GM21825 (cell line): ENCODE measurements around the gene EEPD1.

Experiments
- ATAC-seq: cut with Tn5 transposase; IDR thresholded peaks from one replicate; pipeline ENCODE4 v1.9.1; 2021; ENCODE audit warnings: mild to moderate bottlenecking, moderate library complexity; ENCODE audit not compliant: unreplicated experiment

Gene EEPD1

DNA sequence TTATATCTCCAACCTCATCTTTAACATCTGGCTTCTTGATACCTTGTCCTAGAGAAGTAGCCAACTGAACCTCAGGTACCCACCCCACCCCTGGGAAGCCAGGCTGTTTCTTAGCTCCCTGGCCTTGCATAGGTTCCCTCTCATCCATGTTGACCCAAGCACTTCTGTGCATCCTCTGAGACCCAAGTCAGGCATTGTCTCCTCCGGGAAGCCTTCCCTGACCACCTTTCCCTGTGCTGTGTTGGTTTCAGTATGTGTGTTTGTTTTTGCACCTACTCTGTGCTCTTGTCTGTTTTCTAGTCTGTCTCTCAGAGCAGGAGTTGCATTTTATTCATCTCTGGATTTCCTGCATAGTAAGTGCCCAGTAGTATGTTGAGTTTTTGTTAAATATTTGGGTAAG is 143.2 kb downstream of the EEPD1 start:
- ATAC-seq = no peak

DNA sequence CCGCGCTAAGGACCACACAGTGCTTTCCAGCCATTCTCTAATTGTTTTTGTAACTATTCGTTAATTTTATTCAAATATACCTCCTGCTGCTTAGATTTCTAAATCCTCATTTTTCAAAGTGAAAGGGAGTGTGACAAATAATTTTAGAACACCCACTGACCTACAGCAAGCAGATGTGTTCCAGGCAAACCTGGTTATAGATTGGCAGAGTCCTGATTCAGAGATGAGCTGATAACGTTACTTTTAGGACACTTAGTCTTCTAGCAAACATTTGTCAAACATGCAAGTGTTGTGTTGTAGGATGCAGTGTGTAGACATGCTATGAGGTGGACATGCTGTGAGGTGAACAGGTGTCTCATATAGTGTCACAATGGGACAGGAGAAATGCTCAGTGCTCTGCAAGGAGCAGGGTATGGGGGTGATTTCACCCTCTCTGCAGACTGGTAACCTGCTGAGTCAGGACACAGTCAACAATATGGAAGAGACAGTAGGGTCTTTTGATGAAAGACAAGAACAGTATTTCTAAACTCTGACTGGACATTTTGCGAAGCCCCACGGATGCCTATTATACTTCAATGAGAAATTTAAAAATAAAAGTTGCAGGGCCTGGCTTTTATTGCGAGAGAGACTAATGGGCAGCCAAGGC is 144.4 kb downstream of the EEPD1 start:
- ATAC-seq = no peak

DNA sequence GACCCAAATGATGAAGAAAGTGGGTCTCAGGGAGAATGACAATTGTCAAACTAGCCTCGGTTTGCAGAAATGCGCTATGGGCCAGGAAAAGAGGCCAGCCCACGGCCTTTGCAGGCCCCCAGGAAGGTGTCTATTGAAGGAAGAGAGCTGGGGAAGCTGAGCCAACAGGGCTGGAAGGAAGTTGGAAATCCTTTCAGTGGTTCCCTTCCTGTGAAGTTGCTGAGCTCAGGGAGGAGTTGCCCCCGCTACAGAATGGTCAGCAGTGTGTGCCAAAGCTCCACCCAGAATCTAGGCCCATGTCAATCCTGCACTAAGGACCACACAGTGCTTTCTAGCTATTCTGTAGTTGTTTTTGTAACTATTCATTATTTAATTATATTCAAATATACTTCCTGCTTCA is 145.1 kb downstream of the EEPD1 start:
- ATAC-seq = no peak

DNA sequence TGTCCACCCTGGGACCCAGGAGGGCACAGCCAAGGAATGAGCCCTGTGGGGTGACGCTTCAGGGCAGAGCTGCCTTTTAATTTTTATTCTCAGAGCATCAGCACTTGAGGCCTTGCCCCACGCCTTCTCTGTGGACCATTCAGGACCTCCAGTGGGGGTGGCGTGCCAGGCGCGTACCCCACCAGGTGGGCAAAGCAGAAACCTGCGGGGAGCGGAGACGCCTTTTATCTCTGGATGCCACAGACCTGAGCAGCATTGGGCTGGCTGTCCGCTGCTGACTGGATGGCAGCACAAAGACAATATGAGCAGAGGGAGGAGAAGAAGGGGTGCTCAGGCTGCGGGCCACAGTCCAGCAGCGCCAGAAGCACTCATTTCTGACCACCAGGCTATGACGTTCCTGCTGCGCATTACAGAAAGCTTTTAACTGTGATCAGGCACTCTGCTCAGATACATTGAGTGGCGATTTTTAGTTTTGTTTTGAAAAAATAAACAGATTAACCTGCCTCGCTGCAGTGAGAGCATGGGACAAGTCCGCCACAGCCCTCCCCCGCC is 146.2 kb downstream of the EEPD1 start:
- ATAC-seq = no peak

DNA sequence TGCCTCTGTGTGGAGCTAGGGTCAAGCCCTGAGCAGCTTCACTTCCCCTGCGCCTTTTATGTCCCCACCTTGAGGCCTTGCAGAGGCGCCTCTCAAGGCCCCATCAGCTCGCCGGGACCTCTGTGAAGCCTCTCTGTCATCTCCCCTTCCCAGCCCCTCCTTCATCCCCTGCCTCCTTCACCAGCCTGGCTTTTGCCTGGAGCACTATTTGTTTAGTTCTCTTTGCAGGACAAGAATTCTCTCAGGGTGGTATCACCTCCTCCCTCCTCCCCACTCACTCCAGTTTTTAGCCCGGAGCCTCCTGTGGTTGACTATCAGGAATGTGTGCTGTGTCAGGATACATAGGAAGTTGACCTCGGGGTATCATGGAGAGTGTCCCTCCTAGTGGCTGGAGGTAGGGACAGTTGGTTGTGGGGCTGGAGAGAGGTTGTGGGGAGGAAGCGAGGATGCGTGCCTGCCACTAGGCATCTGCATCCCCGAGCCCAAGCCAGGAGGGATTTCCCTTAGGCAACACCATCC is 146.8 kb downstream of the EEPD1 start:
- no peak for ATAC-seq

DNA sequence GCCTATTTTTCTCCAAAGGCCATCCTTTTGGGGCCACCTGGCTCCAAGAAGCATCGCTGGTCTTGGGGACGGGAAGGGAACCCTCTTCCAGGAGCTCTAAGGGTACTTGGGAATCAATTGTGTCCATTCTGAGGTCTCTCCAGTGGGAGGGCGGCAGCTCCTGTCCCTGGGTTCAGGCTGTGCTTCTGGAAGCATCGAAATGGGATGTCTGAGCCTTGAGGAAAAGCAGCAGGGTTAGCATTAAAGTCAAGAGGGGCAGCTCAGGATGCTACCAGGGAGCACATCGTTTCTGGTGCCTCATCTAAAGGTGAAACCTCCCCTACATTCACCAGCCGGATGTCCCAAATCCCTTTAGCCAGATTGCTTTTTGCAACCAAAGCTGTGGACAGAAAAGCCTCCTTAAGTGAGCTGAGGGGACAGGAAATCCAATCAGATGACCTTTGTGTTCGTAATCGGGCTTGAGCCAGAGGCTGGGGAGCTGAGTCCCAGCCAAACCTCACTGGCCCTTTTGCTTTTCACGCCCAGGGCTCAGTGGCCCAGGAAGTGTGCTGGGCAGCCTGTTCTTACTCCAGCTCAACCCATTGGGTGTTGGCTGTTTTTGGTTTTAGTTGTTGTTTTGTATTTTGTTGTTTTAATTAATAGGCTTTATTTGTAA is 147.8 kb downstream of the EEPD1 start:
- no peak for ATAC-seq

DNA sequence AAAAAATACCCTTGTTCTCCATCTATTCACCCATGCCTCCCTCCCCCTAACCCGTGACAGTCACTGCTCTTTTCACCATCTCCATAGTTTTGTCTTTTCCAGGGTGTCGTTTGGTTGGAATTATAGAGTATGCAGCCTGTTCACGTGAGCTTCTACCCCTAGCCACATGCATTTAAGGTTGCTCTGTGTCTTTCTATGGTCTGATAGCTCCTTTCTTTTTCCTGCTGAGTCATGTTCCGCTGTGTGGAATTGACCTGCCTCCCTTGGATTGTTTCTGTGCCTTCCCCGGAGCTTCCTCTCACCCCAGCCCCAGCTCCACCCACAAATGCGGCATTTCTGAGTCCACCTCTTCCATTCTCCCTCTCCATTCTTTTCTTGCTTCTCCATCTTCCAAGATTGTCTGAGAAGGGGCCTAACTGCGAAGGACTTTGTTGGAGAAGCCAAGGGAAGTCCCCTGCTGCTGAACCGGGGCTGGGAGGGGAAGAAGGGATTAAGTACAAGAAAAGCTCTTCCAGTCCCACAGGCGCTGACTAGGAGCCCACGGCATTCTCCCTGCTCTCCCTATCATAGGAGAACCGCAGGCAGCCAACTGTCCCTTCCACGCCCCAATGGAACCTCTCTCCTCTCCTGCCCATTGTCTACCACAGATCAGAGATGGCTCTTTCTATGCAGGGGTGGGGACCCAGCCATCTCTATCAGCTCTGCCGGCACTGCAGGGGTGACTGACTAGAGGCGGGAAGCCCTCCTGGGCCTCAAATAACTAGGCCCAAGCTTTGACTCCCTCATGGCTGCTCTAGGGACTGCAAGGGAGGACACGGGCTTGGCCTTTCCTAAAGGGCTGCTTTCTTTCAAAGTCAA is 149.1 kb downstream of the EEPD1 start:
- no peak for ATAC-seq

DNA sequence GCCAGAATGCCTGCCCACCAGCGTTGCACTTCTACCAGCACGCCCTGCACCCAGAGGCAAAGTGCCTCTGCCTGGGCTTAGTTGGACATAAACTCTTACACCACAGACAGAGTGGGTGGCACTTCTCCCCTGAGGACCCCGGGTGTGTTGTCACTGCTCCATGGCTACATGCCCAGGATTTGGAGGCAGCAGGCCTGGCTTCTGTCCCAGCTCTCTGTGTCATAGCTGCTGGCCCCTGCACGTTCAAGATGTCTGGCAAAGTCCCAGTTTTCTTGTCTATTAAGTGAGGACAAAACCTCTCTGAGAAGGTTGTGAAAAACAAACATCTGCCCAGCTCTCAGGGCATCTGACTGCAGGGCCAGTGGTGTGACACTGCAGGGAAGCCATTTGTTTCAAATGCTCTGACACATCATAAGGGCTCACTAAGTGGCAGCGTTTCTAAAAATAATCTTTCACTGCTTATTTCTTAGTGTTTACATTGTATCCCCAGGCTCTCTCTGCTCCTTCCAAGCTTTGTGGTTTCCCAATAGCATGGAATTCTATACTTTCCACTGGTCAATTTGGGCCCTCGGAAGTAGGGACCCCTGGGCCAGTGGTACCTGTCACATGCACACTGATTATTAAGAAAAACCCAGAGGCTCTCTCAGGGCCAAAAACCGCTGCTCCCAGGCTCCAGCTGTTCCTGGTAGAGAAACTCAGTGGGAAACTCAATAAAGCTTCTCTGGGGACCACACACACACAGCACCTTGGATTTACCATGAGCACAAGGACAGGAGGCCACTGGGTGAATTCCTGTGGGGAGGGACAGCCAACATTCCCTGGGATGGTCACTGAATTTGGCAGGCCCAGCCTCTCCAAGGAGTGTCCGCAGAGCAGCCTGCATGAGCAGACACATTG is 150.4 kb downstream of the EEPD1 start:
- ATAC-seq = no peak

DNA sequence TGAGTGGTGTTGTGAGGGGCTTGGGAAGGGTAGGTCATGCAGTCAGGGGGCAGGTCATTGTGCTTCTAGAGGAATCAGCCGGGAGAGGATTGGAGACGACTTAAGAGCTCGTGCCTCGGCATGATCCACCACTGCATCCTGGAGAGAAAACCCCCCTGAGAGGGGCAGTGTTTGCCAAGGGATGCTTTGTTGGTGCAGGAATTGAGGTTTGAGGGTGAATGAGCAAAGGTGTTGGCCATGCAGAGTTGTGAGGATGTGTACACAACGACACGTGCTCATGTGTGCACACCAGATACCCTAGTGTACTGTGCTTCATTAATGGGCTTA is 151.0 kb downstream of the EEPD1 start:
- ATAC-seq = no peak

DNA sequence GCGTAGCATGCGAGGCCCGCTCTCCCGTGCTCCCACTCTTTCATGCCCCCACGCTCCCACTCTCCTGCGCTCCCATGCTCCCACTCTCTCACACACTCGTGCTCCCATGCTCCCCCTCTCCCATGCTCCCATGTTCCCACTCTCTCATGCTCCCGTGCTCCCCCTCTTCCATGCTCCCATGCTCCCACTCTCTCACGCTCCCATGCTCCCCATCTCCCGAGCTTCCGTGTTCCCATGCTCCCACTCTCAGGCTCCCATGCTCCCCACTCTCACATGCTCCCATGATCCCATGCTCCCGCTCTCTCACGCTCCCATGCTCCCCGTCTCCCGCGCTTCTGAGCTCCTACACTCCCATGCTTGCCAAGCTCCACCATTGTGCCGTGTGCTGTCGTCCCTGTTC is 152.2 kb downstream of the EEPD1 start:
- no peak for ATAC-seq

DNA sequence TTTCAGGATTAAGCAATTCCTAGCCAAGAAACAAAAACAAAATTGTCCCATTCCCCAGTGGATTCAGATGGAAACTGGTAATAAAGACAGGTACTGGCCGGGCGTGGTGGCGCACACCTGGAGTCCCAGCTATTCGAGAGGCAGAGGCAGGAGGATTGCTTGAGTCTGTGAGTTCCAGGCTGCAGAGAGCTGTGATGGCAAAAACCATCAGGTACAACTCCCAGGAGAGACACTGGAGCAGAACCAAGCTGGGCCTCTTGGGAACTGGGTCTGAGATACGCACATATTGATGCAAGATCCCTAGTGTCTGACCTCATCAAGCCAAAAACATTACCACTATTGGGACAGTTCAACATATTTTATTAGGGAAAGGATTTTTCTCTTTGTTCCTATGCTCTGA is 152.6 kb downstream of the EEPD1 start:
- ATAC-seq = no peak

DNA sequence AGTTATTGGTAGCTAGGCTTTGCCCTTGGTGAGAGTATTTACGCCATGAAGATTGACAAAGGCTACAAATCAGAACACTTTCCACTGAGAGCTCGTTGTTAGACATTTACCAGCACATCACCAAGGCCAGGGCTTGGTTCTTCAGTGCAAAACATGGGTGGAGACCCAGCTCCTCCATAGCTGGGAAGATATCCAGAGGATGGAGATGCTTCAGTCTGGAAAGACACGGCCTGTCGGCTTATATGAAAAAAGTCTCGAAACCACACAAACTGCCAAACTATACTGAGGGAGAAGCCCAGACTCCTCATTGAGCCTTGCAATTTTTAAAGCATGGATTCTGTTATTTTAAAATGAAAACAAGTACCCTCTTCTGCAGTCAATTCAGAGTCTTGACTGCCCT is 153.2 kb downstream of the EEPD1 start:
- no peak for ATAC-seq

DNA sequence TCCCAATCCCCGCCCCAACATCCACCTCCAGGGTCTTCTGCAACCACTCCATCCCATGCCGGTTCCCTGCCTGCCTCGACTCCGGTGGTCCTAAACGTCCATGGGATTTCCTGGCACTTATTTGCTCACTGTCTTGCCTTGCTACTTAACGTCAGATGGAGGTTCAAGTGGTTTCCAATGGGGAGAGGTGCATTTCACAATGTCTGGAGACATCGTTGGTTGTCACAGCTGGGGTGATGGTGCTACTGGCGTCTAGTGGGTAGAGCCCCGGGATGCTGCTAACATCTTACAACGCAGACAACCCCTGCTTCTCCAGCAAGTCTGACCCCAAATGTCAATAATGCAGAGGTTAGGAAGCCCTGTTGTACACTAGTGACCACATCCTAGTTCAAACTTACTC is 153.7 kb downstream of the EEPD1 start:
- ATAC-seq = no peak

DNA sequence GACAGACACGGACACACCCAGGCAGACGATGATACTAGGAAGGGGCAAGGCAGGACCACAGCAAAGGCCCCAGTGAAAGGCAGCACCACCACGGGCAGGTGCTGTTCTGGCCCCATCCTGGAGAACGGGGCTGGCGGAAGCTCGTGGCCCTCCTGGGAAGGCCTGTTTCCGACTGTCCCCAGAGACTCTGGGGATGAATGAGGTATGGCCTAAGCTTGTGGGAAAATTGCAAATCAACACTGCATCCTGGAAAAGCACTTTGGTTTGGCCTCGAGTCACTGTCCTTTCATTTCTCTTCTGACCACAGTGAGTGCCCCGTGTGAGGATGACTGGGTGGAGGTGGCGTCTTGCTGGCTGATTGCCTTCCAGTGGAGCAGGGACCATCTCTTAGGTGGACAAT is 155.0 kb downstream of the EEPD1 start:
- ATAC-seq = no peak

DNA sequence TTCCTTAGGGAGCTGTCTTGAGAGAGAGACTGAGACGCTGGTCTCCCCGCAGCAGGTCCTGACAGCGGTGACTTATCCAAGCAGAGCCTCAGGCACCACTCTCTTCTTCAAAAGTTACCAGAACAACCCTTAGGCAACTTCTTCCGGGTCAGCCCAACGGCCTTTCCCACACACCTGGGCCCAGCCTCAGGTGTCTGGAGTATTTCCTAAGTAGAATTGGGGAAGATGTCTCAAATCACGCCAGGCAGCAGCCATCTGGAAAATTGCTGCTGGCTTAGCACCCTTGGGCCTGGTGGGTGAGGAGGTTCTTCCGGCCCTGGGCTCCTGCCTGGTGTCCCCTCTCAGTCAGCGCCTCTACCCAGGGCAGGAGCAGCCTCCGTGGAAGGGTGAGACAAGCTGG is 156.2 kb downstream of the EEPD1 start:
- ATAC-seq = no peak

DNA sequence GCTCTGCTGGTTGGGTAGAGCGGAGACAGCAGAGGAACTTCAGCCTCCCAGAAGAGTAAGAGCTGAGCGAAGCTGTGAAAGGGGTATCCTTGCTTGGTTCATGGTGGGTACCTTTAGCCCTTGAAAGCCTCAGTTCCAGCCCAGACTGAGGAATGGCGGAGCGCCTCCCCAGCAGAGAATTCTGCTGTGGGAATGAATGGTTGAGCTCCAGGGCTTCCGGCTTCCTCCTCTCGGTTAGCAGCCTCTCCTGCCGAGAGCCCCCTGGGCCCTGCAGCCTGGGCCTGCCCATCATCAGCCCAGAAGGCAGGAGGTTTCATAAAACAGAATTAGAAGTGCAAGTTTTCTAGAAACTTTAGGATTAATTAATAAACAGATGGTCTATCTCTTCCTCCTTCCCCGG is 156.7 kb downstream of the EEPD1 start:
- ATAC-seq = no peak

DNA sequence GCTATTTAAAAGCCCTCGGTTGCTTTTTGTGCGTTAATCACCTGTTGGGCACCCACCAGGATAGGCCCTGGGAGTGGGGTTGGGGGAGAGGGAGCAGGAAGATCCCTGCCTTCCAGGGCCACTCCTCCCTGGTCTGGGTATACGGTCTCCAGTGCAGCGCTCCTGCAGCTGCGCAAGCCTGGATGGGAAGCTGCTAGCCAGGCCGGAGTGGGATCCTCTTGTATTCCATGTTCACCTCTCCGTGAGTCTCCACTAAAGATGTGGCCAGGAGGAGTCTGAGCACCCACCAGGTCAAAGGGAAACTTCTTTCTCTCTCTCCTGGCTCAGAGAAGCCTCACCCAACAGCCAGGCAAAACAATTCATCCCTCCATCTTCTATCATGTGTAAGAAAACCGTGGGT is 157.8 kb downstream of the EEPD1 start:
- no peak for ATAC-seq

DNA sequence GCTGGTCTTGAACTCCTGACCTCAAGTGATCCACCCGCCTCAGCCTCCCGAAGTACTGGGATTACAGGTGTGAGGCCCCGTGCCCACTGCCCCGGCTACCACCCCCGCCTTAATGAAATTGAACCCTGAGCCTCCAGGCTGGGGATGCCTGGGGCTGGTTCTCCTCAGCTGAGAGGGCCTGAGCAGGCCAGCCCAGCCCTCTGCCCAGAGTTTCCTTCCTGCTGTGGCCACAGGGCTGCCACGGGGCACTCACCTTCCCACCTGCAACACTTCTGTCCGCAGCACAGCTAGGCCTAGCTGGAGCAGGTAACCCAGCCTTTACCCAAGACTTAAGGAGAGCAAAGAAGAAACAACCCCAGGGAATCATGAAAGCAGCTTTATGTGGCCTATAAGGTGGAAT is 158.5 kb downstream of the EEPD1 start:
- no peak for ATAC-seq

DNA sequence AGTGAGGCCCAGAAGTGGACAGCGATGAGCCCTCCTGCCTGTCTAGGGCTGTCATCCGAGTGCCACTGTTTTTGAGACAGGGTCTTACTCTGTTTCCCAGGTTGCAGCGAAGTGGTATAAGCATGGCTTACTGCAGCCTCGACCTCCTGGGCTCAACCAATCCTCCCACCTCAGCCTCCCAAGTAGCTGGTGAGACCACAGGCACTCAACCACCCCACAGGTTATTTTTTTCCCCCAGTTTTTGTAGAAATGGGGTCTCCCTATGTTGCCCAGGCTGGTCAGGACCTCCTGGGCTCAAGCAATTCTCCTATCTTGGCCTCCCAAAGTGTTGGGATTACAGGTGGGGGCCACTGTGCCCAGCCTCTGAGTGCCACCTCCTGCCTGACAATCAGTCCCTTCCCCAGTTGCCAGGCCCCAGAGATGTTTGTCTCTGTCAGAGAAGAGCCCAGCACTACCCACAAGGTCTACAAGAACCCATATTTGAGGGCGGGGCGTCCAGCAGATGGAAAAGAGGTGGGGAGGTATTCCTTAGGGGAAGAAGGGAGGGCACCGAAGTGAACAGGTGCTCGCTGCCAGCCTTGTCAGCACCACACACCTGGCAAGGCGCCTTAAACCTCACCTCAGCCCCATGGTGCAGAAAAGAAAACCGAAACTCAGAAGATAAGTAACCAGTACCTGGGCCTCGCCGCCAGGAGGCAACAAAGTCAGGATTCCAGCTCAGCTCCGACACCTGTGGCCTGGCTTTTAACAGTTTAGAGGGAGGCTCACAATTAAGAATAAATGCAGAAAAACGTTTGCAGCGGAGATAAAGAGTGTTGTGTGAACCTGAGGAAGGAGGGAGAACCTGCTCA is 159.2 kb downstream of the EEPD1 start:
- ATAC-seq = no peak

DNA sequence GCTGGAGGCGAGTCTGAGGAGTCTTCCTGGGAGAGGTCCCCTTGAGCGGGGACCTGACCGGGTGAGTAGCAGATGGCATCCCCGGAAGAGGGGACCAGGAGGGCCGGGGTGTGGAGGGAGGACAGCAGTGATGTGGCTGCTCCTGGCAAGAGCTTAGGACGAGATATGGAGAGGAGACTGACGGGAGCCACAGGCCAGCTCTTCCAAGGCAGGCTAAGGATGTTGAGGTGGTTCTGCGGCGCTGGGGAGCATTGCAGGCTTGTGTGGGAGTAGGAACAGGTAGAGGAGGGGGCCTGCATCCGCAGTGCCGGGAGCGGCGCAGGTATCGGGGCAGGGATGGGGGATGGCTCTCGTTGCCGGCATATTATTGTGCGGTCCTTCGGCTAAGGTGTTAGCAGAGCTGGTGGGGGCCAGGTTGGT is 159.9 kb downstream of the EEPD1 start:
- no peak for ATAC-seq
